Body of pancreas (tissue), 4 donors: ENCODE measurements around the gene MROH7.

Experiments used
- POLR2A ChIP-seq, 3 donors: fragments of 450-650 bp; IDR thresholded peaks; one replicate each; pipeline ENCODE4 v1.6.1; 2016; ENCODE audit warnings: antibody characterized with exemption in 3 of 3, mild to moderate bottlenecking in 2 of 3
- TF ChIP-seq, protein P1 (sequence below), 7 experiments: fragments of 450-650 bp in 4 of 7; fragments of 200-600 bp in 3 of 7; sonication (generic) in 3 of 7; IDR thresholded peaks; one replicate each; pipeline ENCODE4 v1.5.1; 2016 to 2019; ENCODE audit warnings: antibody characterized with exemption in 7 of 7

DNA sequence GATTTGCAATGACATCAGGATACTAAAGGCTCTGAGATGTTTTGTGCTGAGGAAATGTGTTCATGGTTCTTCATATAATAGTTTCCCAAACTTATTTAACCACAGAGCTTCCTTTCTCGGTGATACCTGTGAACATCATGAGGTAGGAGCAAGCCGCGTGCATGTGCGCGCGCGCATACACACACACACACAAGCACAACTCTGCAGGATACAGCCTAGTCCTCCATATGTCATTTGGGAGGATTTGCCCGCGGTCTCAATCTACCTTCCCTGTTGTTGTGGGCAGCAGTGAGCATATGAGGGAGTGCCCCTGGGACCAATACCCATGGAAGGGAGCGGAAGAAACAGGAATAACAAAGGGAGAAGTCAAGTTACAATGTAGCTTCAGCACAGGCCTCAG, 61.9 kb downstream of the MROH7 start:
- TF ChIP-seq, protein P1, sequence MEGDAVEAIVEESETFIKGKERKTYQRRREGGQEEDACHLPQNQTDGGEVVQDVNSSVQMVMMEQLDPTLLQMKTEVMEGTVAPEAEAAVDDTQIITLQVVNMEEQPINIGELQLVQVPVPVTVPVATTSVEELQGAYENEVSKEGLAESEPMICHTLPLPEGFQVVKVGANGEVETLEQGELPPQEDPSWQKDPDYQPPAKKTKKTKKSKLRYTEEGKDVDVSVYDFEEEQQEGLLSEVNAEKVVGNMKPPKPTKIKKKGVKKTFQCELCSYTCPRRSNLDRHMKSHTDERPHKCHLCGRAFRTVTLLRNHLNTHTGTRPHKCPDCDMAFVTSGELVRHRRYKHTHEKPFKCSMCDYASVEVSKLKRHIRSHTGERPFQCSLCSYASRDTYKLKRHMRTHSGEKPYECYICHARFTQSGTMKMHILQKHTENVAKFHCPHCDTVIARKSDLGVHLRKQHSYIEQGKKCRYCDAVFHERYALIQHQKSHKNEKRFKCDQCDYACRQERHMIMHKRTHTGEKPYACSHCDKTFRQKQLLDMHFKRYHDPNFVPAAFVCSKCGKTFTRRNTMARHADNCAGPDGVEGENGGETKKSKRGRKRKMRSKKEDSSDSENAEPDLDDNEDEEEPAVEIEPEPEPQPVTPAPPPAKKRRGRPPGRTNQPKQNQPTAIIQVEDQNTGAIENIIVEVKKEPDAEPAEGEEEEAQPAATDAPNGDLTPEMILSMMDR (IDR thresholded peaks at IDR 0.05), result no peak
- TF ChIP-seq POLR2A (IDR thresholded peaks at IDR 0.05), result no peak
